NCI-H2029 treated with DMSO at 0.1 percent for 48 hours (cell line): Measurements from ENCODE around the gene NHLH1.

Source experiments
- DNase-seq: peaks from one replicate; lab custom pipeline; 2025; lab: John Stamatoyannopoulos, UW

Gene NHLH1

DNA sequence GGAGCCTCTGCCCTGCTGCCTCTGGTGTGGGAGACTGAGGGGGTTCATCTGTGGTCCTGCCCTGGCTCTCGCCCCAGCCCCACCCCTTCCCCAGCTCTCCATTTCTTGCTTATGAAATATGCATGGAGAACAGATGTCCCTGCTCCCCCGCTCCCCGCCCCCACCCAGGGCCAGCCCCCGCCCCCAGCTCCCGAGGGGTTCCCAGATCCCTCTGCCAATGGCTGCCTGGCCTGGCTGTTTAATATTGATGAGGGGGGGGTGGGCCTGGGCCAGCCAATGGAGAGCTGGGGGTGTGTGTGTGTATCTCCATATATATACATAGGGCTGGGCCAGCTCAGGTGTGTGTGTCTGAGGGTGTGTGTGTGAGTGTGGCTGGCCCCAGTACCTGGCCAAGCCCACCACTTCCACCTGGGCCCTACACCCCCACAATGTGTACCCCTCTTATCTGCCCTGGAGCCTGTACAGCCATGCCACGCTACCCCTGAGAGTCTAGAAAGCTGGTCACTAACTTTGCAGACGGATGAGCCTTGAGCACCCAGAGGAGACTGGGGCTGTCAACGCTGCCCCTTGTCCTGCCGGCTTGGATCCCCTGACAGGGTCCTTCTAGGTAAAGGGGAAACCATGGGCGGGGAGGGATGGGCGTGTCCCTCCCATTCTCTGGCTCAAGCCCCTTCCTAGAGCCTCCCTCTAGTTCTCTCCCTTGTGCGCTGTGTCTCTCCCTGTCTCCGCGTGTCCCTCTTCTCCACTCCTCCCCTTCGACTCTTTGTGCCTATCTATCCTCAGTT, at the start of gene NHLH1:
Gene NHLH1 (plus strand): TSS at position 341 of the 785 bp plus-strand sequence. CDS start 3,661 bp downstream, outside the sequence.
- DNase-seq = no peak

DNA sequence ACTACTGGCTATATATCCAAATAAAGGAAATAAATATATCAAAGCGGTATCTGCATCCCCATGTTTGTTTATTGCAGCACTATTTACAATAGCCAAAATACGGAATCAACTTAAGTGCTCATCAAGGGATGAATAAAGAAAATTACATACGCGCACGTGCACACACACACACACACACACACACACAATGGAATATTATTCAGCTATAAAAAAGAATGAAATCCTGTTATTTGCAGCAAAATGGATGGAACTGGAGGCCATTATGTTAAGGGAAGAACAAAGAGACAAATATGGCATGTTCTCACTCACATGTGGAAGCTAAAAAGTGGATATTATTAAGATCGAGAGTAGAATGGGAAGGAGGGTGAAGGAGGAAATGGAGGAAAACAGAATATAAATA, 44.0 kb upstream of the NHLH1 start:
- no peak for DNase-seq

DNA sequence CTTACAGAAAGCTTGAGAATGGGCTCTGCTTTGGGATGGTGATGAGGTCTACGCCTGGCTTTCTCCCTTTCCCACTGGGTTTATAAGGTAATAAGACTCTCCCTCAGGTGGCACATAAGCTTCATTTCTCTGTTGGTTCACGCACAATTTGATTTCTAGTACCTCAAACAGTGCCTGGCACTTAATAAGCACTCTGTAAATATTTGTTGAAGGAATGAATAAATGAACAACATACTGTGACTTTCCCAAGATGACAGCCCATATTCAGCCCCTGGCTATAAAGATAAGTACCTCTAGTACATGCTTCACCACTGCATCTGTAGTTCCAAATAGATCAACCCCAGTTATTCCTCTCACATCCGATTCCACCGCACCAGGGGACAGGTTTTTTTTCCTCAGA, 41.6 kb upstream of the NHLH1 start:
- peak; percentile 94 for DNase-seq

DNA sequence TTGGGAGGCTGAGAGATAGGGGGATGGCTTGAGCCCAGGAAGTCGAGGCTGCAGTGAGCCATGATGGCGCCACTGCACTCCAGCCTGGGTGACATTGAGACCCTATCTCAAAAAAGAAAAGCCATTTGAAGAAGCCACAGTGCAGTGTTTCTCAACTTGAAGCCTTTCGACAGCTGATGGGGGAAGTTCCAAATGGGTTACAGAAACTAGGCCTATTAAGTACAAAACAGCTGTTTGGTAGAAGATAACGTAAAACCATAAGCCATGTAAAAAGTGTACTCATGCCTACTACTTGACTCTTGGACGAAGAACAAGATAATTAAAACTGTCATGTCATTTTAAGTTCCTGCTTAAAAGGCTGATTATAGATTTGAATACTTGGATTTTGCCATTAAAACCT, 40.5 kb upstream of the NHLH1 start:
- DNase-seq = no peak

DNA sequence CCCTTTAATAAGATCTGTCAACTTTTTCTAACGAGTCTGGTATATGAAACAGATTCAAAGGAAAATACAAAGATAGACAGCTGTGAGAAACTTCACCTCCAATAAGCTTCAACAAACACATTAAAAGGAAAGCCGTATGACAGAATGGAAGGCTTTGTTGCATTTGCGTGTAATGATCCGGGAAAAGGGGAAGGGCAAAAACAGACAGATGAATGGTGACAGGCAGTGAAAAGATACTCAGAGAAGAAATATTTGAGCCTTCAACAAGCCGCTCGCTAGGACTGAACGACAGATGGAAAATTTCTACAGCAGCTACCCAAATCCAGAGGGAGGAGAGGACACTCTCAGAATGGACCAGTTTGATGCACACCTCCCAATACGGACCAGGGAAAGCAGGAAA, 38.7 kb upstream of the NHLH1 start:
- no peak for DNase-seq

DNA sequence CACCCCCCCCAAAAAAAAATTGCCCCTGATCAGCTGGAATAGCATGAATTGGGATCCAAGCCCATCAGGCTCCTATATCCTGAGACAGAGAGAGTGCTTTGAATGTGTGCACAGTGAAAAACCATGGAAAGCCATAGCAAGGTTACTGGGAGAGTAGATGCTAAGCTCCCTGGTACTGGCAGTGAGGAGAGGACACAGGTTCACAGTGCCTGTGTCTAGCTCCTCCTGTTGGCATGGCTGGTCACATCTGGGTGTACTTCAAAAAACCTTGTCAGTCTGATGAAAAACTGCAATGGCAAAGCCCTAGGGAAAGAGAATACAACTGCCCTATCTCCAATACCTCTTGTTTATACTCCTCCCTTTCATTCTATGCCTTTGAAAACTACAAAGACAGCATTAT, 36.8 kb upstream of the NHLH1 start:
- DNase-seq = no peak

DNA sequence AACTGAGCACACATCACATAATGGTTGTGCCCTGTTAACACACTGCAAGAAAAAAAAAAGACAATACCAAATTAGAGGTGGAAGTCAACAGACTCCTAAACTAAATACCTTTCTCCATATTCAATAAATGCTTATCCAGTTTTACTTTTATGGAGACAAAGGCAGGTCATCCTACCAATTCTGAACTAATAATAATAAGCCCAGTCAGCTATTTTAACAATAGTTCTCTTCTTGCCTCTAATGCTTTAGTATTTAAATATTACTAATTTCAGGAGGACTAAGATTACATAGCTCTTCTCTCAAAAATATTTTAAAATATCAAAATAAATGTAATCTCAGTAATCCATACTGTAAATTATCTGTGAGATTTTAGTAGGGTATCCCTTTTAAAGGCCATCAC, 34.4 kb upstream of the NHLH1 start:
- no peak for DNase-seq

DNA sequence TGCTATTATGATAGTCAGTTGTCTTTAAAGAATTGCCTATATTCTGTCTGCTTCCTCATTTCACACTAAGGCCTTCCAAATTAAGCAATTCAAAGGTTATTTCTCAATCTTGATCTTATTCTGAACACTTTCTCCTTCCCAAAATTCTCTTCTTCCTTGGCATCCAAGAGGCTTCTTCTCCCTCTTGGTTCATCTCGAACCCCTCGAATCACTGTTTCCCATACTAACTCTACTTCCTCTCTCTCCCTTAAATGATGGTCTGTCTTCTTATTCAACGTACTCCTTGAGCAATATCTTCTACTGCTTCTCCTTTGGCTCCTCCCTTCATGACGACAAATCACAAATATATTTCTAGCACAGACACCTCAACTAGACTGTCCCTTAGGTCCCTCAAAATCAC, 28.3 kb upstream of the NHLH1 start:
- DNase-seq = no peak

DNA sequence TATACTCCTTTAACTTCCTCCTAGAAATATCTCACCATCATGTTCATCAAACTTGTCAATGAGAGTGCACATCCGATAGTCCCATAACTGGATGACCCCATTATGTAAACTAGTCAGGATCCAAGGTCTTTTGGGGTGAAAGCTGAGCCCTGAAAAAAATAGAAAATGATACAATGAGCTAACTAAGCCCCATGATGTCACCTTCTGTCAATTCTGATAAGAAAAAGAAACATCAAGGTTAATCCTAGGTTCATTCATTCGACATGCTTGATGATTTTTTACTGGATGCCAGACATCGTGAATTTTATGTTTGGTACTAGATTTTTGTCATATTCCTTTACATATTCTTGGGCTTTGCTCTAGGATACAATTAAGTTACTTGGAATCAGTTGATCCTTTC, 26.7 kb upstream of the NHLH1 start:
- no peak for DNase-seq

DNA sequence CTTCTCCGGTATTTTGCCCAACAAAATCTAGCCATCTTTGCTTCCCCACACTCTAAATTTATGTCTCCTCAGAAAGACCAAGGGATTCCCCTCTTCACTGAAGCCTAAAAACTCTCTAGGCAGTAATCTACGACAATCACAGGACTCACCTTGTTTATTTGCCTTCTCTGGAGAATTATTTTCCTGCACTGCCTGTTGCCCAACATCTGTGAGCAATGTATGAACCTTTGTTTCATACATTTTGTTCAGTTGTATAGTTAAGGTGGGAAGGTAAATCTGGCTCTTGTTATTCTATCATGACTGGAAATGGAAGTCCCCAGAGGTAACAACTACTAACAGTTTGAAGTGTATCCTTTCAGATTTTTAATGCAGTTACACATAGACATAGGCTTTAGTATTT, 26.0 kb upstream of the NHLH1 start:
- DNase-seq = no peak

DNA sequence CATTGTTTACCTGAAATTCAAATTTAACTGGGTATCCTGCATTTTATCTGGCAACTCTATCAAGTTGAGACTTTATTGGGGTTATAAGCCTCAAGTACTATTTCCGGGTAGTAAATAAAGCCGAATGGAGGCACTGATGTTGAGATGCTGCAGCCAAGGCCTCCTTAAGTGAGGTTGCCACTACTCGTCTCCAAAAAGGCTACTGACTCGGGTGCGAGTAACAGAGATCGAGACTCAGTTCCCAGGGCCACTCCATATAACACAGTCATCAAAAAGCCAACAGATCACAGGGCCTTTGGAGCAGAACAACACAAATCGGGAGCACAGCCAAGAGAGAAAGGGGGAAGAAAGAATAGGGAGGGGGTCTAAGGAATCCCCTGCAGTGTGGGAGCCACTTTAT, 24.3 kb upstream of the NHLH1 start:
- no peak for DNase-seq

DNA sequence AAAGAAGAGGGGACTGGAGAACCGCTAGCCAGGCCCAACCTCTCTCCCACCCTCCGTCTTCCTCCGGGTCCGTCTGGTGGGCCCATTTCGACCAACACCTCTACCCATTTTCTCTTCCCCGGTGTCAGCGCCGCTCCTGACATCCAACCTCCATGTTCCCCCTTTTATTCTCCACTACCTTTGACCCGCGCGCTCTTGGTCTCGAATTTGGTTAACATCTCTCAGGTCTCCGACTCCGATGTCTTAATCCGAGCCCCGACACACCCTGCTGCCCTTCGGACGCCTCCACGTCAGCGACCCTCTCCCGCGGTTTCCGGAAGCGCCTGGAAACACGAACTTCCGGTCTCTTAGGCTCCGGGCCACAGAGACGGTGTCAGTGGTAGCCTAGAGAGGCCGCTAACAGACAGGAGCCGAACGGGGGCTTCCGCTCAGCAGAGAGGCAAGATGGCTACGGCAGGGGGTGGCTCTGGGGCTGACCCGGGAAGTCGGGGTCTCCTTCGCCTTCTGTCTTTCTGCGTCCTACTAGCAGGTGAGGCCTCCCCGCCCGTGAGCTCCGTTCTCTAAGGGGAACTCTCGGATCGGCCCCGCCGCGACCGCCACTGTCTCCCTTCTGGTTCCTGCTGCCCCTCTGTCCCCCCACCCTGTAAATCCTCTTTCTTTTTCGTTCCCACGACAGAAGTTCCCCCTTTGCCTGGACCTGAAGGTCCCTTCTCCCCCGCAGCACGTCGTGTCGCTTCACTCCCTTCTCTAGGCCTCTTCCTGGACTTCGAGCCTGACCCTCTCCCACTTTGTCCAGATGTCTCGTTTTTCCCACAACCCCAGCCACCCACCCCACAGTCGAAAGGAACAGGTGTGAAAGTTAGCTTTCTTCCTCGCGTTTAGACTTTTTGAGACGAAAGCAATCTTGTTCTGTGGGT, 23.7 kb upstream of the NHLH1 start, which contains the start of the genes COPA and NCSTN:
Gene COPA (minus strand): TSS at position 298 of the 917 bp plus-strand sequence. CDS start 80 bp downstream, at position 218.
Gene NCSTN (plus strand): TSS at position 431 of the 917 bp plus-strand sequence. CDS start 14 bp downstream, at position 445.
- peak; percentile 70 for DNase-seq

DNA sequence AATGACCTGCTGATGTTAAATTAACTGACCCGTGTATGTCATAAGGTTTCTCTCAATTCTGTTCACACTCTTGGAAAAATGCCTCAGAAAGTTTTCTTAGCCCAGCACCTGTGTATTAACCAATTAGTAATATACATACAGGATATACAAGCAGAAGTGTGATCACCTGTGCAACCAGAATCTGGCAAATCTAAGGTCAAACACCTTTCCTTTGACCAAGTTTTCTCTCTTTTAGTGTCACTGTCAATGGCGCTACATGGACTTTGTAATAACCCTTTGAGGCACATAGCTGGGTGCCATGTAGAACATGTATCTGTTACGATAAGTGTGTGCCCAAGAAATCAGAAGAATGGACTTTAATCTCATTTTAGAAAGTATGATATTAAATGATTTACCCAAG, 22.6 kb upstream of the NHLH1 start:
- DNase-seq = no peak

DNA sequence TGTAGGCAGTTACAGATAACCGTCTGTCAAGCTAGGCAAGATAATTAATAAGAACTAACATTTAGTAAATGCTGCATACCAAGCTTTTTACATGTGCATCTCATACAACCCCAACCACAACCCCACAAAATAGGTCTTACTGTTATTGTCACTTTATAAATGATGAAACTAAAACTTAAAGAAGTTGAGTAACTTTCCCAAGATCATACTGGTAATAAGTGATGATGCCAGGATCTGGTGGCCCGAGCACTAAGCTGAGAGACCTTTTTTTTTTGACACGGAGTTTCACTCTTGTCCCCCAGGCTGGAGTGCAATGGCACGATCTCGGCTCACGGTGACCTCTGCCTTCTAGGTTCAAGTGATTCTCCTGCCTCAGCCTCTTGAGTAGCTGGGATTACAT, 21.9 kb upstream of the NHLH1 start:
- DNase-seq = no peak

DNA sequence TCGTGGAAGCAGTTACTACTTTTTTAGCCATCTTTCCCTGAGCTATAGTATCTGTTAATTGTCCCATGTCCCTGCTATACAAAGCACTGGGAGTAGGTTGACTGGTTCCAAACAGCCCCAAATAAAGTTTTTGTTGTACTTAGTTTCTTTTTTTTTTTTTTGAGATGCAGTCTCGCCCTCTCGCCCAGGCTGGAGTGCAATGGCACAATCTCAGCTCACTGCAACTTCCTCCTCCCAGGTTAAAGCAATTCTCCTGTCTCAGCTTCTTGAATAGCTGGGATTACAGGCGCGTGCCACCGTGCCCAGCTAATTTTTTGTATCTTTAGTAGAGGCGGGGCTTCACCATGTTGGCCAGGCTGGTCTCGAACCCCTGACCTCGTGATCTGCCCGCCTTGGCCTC, 20.4 kb upstream of the NHLH1 start:
- no peak for DNase-seq

DNA sequence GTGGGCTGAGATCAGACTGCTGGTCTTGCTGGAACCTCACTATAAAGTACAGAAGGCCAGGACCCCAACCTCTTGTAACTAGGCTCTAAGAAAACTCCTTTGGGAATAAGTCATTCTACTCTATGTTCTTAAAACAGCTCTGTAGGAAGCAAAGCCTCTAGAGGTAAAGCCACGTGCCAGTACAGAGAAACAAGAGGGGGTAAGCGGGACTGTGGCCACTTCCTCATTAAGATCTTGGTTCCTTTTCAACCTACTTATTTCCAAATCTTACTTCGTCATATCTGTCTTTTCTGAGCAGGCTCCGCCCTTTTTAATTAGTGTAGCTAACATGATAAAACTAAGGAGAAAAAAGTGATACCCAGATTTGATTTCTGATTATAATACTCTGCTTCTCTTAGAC, 19.9 kb upstream of the NHLH1 start:
- no peak for DNase-seq

DNA sequence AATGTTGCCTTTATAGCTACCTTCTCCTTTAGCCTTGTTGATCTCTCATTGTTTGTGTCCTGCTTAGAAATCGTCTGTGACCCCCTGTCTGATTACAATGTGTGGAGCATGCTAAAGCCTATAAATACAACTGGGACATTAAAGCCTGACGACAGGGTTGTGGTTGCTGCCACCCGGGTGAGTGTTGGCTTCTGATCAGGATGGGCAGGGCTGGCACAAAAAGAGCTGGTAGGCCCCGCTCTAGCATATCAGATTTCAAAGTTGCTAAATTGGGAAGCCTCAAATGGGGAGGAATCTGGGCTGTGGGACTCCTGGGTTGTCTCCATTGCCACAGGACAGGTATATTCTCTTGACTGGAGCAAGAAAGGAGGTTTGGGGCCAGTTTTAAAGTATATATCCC, 15.2 kb upstream of the NHLH1 start:
- DNase-seq = no peak

DNA sequence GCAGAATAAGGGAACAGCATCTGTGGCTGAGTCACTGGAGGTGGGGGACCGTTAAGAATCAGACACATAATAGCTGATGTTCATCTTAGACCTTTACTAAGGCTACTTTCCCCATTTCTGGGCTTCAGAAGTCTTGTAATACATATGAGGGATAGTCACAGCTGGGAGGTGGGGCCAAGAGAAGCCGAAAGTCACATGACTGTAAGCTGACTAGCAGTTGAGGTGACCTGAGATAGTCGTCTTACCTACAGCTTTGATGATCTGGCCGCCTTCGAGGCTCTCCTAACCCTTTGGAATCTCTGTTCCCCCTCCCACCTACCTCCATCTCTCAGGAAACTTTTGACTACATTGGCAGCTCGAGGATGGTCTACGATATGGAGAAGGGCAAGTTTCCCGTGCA, 14.3 kb upstream of the NHLH1 start:
- DNase-seq = no peak

DNA sequence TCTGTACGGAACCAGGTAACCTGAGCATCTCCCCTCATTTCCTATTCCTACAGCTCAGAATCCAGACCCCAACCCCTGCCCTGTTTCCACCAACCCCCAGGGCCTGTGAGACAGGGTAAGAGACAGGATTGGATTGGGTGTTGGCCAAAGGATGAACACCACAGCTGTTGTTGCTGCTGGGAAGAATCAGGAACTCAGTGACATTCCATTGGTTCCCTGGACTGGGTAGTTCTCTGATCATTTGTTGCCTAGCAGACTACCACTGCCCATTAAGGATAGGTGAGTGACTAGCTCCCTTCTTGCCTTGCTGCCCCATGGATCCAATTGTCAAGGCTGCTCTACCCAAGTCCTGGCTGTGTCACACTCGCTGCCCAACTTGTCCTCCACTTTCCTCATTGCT, 13.6 kb upstream of the NHLH1 start:
- no peak for DNase-seq

DNA sequence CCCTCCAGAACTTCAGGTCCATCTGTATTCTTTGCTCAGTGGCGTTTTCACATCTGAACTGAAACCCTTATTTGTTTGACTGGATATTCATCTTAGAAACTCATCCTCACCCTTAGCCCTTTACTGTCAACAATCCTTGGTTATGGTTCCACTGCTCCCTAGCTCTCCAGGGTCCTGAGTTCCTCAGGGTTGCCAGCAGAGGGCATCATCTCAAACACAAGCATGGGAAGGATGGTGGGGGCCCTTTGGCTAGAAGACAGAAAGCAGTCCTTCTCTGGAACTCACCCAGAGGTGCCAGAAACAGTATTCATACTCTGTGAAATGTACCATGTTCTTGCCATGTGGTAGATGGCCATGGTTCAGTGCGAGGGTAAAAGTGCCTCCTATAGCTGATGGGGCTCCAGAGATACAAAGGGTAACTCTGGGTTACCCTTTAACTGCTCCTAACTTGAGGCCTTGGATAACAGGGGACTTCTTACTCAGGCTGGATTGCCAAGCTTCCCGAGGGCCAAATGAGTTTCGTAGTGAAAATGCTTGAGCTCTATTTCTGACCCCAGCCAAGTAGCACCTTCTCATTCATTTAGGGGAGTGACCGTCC, 12.4 kb upstream of the NHLH1 start:
- no peak for DNase-seq

DNA sequence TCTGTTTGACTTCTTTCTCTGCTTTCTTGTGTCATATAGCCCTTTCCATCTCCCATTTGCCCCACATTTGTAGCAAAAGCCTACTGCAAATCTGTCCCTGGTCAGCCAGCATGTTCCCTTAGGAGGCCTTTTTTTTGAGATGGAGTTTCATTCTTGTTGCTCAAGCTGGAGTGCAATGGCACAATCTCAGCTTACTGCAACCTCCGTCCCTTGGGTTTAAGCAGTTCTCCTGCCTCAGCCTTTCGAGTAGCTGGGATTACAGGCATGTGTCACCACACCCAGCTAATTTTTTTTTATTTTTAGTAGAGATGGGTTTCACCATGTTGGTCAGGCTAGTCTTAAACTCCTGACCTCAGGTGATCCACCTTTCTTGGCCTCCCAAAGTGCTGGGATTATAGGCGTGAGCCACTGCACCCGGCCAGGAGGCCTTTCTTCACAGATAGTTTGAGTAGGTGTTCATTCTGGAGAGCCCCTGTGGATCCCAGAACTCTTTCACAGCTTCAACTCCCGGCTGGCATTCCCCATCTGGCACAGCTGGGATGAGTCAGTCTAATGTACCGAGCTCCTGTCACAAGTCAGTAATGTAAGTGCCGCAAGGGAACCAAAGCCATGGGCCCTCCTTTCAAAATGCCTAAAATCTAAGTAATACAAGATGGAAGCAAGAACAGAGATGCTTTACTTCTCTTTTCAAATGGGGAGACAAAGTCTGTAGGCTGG, 9.4 kb upstream of the NHLH1 start:
- no peak for DNase-seq

DNA sequence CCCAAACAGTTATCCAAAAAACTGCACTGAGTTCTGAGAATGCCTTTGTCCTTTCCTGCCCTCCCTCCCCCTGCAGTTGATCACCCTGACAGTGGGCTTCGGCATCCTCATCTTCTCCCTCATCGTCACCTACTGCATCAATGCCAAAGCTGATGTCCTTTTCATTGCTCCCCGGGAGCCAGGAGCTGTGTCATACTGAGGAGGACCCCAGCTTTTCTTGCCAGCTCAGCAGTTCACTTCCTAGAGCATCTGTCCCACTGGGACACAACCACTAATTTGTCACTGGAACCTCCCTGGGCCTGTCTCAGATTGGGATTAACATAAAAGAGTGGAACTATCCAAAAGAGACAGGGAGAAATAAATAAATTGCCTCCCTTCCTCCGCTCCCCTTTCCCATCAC, 8.8 kb upstream of the NHLH1 start:
- DNase-seq = no peak
